ENCODE measurements around the gene DCTN2. TPM values are rescaled to one million over a fixed set of nuclear protein-coding genes. Genes with fewer than 3 reads are reported as not detected.

DCTN2 gene
- polyA plus RNA-seq, 2 of the 4 experiments (the other 2 are of a cell fraction) = 169 to 211 TPM

- no peak for TF ChIP-seq NFE2L2 (conservative IDR thresholded peaks at IDR 0.05; ENCODE audit: low read length)
- TF ChIP-seq EHMT2 (IDR thresholded peaks at IDR 0.05; ENCODE audit: low read depth) = no peak
- TF ChIP-seq, protein P1, sequence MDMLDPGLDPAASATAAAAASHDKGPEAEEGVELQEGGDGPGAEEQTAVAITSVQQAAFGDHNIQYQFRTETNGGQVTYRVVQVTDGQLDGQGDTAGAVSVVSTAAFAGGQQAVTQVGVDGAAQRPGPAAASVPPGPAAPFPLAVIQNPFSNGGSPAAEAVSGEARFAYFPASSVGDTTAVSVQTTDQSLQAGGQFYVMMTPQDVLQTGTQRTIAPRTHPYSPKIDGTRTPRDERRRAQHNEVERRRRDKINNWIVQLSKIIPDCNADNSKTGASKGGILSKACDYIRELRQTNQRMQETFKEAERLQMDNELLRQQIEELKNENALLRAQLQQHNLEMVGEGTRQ (IDR thresholded peaks at IDR 0.05) = no peak
- peak; percentile 82 for TF ChIP-seq TFCP2L1 (CRISPR knock-in tag; IDR thresholded peaks at IDR 0.05)
- TF ChIP-seq MYC (IDR thresholded peaks at IDR 0.05; ENCODE audit: borderline replicate concordance, low read length) = no peak
- TF ChIP-seq HOXB5 (CRISPR knock-in tag; IDR thresholded peaks at IDR 0.05) = 0 out of 2 replicates have a peak, but pooled peaks have one; percentile 18
- TF ChIP-seq HOXA7 (CRISPR knock-in tag; IDR thresholded peaks at IDR 0.05) = peak; percentile 78; the same call in 1 of the 2 replicates
- peak in 1 of 2 experiments; percentile 48 for DNase-seq (ENCODE audit: low read depth in 1 of 2, low spot score in 1 of 2)
- Histone ChIP-seq H3K9me3 (no peaks in the 10 kb centered on the region), H3K4me1 (peaks cover 56% of the 10 kb centered on the region), H3K4me2 (peak overlapping the region; percentile 91), H3K27ac (peak overlapping the region; percentile 95 to 98), H3K4me3 (peak overlapping the region; percentile 85)
- POLR2A ChIA-PET = interaction anchor here (0.8 to 1.7 kb wide), 3 partner anchors 7 to 61 kb away, joined by 3 to 5 read pairs (median 5); partner anchors contain the start of gene GLI1
- 9% methylated on average over 8 of the region's 8 CpGs for WGBS (ENCODE audit: missing lambda C conversion rate)
- CTCF ChIA-PET = interaction anchor here (1.0 to 2.1 kb wide), 2 partner anchors 26 to 61 kb away, joined by 4 to 5 read pairs; partner anchors contain the start of gene DCTN2
- no peak for FAIRE-seq
- peak in 1 of 2 experiments; percentile 8; a peak in 1 of 6 replicates for ATAC-seq
Measured at GRCh38 chr12:57519796-57520052, 27.3 kb downstream of the DCTN2 start.

- DNase-seq (ENCODE audit: low read depth in 1 of 2, low spot score in 1 of 2) (peak; percentile 26 to 51), ATAC-seq (peak in 1 of 2 experiments; percentile 11; a peak in 4 of 6 replicates), FAIRE-seq (no peak)
- peak overlapping the region; percentile 95 to 98 for H3K27ac ChIP-seq
- no peaks in the 10 kb centered on the region for H3K9me3 ChIP-seq
- TF ChIP-seq HMGXB4 (CRISPR knock-in tag; IDR thresholded peaks at IDR 0.05; ENCODE audit: borderline replicate concordance) (0 out of 2 replicates have a peak, but pooled peaks have one; percentile 1), SMC3 (IDR thresholded peaks at IDR 0.05) (no peak)
- H3K4me2 ChIP-seq = peak overlapping the region; percentile 91
- peaks cover 50% of the 10 kb centered on the region for H3K4me1 ChIP-seq
- 31% methylated on average over 7 of the region's 7 CpGs for WGBS (ENCODE audit: missing lambda C conversion rate)
- H3K4me3 ChIP-seq = peak overlapping the region; percentile 85
- ChIA-PET POLR2A (interaction anchor here (0.8 to 1.7 kb wide), 2 partner anchors 8 to 60 kb away, joined by 5 read pairs; partner anchors contain the start of gene GLI1), CTCF (interaction anchor here (1.0 to 2.1 kb wide), 2 partner anchors 27 to 60 kb away, joined by 4 to 5 read pairs; partner anchors contain the start of gene DCTN2)
Measured at GRCh38 chr12:57518920-57519795, 27.8 kb downstream of the DCTN2 start.

GRCh38 chr12:57518176-57518919, 28.6 kb downstream of the DCTN2 start:
- Histone ChIP-seq H3K4me3 (peak overlapping the region; percentile 85), H3K9me3 (no peaks in the 10 kb centered on the region), H3K4me1 (peaks cover 42% of the 10 kb centered on the region), H3K27ac (peak overlapping the region in 1 of 2 experiments; percentile 95; a peak in 3 of 6 replicates), H3K4me2 (peak overlapping the region; percentile 91)
- CTCF ChIA-PET = interaction anchor here (0.7 to 1.1 kb wide), 2 partner anchors 19 to 275 kb away, joined by 3 read pairs; no protein-coding TSS in a partner anchor
- ATAC-seq (no peak), DNase-seq (ENCODE audit: low read depth in 1 of 2, low spot score in 1 of 2) (no peak), FAIRE-seq (no peak)
- 89% methylated on average over 8 of the region's 8 CpGs for WGBS (ENCODE audit: missing lambda C conversion rate)
- TF ChIP-seq ZNF302 (CRISPR knock-in tag; IDR thresholded peaks at IDR 0.05) (no peak), CEBPB (IDR thresholded peaks at IDR 0.05) (0 out of 4 replicates have a peak, but pooled peaks of 1 of the 2 experiments have one; percentile 21), FOXS1 (CRISPR knock-in tag; IDR thresholded peaks at IDR 0.05) (no peak), JUN (IDR thresholded peaks at IDR 0.05) (0 out of 5 replicates have a peak, but pooled peaks of 1 of the 2 experiments have one; percentile 16)
- POLR2A ChIA-PET = no interaction called here

All from A549 (cell line).